DMS53 treated with DMSO at 0.1 percent for 48 hours (cell line): Measurements from ENCODE around the gene ANO1.

Experiments used
- DNase-seq: peaks from one replicate; lab custom pipeline; 2025; ENCODE audit not compliant: unreplicated experiment; lab: John Stamatoyannopoulos, UW

ANO1 gene

DNA sequence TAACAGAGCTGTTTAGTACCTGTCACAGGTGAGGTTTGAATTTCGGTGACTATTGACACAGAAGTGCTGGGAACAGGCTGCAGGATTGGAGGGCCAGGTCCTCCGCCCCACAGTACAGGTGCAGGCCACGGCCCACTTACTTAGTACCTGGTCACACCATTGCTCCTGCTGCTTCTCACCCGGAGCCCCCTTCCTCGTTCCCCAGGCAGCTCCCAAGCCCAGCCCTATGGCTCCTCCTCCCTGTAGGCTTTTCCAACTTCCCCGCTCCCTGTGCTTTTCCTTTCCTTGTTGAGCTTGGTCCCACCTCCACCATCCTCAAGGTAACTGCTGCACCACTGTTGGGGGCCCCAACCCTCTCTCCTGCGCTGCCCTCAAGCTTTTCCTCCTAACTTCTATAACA is 27.9 kb upstream of the ANO1 start:
- DNase-seq = no peak

DNA sequence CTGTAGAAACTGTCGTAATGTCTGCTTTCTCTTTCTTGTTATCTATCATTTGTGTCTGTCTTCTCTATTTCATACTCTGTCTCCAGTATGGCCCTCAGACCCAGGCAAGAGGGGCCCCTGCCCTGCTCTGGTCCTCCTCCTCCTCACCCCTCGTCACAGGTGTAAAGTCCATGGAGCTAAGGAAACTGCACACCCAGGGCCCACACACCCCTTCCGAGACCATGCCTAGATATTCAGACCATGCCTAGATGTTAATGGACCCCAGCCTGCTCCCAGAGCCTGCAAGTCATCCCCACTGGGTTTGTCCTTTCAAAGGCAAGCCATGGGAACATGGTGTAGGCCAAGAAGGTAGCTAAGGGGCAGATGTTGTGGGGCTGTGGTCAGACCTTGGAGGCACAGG is 24.1 kb upstream of the ANO1 start:
- no peak for DNase-seq

DNA sequence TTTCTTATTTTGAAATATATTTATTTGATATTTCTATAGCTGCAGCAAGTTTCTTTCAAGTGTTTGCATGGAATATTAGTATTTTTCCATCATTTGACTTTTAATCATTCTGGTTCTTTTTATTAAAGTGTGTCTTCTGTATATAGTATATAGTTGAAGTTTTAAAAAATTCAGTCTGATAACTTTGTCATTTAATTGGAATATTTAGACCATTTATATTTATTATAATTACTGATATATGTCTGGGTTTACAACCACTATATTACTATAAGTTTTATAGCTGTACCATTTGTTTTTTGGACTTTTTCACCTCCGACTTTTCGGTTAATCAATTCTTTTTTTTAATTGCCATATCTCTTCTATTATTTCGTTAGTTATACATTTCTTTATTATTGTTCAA is 22.7 kb upstream of the ANO1 start:
- DNase-seq = no peak

DNA sequence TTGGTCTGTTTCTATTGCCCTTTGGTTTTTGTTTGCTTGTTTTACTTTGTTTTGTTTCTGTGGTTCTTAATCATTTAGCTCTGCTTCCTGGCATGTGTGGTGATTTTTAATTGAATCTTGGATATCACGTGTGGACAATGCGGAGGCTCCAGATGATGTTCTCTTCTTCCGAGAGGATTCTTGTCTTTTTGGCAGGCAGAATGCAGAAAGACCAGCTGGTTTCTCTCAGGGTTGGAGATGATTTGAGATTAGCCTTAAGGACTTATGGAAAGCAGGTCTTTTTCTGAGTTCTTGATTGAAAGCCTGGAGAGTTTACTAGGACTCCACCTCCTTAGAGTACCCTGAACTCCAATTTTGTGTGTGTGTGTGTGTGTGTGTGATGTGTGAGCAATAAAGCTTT is 21.0 kb upstream of the ANO1 start:
- DNase-seq = no peak

DNA sequence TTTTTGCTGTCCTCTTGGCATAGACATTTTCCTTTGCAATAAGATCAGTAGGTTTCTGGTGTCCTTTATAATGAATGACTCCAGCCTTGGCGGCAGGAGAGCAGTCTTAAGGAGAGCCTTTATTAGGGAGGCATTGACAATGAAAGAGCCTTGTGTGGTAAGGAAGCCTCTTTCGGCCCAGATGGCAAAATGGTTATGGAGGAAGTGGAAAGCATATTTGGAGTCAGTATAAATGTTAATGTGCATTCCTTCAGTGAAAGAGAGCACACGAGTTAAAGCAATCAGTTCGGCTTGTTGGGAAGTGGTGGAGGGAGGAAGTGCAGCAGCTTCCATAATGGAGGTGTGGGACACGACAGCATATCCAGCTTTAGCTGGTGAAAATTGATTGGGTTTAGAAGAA is 18.1 kb upstream of the ANO1 start:
- DNase-seq = no peak

DNA sequence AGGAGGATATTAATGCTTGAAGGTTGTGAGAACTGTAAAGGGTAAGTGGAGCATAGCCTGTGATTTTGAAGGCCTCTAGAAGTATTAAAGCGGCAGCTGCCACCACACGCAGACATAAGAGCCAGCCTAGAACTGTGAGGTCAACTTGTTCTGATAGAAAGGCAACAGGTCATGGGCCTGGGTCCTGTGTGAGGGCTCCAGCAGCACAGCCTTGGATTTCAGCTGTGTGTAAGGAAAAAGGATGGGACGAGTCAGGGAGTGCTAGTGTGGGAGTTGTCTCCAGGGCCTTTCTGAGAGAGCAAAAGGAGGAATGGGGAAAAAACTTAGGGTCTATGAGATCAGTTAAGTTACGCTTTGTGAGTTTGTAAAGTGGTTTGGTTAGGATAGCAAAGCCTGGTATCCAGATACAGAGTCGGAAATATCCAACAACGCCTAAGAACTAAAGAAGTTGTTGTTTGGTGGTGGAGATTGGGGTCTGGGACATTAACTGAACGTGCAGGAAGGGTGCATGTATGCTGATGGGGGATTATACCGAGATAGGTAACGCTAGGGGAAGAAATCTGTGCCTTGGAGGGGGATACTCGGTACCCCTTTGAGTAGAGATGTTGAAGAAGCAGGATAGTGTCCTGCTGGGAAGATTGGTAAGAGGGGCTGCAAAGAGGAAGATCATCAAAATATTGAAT is 17.4 kb upstream of the ANO1 start:
- no peak for DNase-seq

DNA sequence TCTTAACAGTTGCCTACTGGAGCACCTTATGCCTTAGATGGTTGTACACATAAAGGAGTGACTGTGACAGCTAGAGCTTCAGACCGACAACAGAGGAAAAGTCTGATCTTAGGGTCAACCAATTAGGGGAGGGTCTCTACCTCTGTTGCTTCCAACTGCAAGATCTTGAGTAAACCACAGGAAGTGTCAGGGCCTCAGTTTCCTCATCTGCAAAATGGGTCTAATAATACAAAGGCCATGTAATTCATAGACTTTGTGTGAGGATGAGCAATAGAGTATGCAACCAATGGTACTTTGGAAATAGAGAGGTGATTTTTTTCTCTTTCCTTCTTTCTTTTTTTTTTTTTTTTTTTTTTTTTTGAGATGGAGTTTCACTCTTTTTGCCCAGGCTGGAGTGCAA is 16.4 kb upstream of the ANO1 start:
- DNase-seq = no peak

DNA sequence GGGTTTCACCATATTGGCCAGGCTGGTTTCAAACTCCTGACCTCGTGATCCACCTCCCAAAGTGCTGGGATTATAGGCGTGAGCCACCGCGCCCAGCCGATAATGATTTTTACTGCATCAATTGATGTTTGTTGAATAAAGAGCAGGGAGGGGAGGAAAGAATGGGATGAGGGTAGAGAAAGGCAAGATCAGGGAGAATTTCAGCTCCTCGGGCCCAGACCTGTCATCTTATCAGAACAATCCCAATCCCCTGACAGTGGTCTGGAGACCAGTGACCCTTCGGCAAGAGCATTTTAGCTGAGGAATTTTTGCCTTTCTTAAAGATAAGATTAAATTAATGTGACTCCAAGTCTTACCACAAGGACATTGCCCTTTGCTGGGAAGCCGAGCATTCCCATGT is 15.0 kb upstream of the ANO1 start:
- DNase-seq = no peak

DNA sequence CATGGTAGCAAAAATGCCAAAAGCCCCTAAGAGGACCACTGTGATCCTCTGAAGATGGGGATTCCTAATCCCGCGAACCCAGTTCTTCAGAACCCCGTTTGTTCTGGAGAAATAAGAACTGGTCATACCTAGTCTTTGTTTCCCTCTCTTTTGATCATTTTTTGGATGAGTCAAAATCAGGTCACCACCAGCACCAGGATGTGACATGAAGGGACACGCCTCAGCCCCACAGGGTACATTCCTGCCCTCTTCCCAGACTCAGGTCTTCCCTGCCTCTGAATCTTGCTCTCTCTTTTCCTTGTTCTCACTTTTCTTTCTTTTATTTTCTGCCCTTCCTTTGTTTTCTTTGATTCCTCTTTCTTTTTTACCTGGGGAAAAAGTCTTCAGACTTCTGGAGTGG is 14.6 kb upstream of the ANO1 start:
- no peak for DNase-seq

DNA sequence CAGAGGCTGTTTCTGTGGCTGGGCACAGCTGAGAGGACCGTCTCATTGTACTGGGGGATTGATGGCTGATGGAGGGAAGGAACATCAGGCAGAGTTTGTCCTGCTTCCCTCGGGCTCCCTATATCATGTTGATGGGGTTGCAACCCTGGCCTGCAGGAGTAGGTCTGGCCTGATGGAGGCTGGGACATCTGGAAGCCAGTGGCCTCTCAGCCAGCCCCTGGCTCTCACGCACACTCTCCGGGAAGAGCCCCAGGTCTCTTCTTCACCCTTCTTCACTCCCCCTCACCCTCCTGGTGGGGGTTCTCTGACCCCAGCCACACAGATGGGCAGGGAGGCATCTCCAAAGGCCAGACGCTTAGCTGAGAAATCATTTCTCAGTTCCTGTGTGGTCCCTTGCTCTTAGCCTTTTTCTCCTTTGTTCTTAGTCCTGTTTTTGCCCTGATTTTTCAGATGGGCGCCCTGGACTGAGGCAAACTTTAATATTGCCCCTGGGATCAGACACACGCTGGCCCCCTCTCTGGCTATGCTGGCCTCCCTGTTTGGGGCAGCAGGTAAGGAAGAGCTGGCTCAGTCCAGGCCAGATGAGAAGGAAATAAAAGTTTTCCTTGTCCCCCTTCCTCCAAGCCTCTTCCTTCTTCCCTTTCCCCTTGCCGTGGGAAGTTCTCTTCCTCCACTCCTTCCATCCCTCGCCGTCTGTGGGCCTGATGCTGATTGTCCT is 13.9 kb upstream of the ANO1 start:
- no peak for DNase-seq

DNA sequence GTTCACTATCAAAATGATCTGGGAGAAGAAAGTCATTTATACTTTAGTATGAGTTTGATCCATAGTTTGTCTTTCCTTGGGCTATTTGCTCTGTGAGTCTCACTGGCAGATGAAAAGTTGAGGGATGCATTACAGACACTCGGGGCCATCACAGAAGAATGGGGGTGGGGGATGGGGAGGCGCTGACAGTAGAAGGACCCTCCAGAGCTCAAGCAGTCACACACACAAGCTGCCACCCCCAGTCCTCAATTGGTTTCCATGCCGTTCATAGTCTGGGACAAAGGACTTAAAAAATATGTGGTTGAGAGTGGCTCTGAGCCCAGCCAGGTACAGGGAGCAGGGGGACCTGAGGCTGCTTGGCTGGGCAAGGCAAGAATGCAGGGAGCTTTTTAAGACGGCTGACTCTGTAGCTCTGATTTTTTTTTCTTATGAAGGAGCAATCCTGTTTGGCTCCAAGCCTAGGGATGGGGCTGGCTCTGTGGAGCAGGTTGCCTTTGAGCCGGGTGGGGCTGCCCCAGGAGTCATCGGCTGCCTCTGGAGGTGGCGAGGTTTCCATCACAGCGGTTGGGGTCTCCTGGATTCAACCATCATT is 13.3 kb upstream of the ANO1 start:
- DNase-seq = no peak

DNA sequence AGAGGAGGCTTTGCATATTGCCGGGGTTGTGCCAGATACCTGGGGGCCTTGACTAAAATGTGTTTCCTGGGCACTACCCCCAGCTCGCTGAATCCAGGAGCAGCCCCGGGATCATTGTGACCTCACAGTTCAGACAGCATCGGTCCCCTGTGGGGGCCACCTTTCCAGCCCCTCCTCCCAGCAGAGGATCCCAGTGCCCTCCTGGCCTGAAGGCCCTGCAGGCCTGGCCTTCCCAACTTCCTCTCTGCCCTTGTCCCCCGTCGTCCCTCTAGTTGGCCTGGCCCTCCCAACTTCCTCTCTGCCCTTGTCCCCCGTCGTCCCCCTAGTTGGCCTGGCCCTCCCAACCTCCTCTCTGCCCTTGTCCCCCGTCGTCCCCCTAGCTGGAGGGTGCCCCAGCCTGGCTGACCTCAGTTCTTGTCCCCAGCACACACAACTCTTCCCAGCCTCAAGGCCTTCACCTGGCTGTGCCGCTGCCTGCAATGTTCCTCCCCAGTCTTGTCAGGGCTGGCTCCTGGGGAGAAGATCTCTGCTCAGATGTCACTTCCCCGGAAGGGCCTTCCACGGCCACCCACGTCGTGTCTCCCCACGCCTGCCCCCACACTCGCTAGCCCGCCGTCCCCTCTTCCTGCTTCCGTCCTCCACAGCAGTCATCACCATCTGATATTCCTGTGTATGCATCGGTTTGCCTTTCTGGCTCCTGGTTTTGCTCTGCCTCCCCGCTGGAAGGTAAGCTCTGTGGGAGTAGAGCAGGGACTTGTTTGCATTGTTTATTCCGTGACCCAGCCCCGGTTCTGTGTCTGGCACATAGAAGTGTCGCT is 12.6 kb upstream of the ANO1 start:
- no peak for DNase-seq

DNA sequence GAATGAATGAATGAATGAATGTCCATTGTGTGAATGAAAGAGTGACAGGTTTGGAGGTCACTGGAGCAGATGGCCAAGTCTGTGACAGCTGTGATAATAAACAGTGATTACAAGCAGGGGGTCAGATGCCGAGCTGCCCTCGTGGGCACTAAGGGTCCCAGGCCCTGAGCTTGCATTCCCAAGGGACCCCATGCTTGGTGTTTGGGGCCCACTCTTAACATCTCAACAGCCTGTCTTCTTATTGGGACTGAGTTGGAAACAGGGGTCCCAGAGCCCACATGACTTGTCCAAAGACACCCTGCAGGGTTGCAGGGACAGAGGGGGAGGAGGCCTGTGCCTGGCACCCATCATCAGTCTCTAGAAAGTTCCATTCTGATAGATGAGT is 12.0 kb upstream of the ANO1 start:
- no peak for DNase-seq

DNA sequence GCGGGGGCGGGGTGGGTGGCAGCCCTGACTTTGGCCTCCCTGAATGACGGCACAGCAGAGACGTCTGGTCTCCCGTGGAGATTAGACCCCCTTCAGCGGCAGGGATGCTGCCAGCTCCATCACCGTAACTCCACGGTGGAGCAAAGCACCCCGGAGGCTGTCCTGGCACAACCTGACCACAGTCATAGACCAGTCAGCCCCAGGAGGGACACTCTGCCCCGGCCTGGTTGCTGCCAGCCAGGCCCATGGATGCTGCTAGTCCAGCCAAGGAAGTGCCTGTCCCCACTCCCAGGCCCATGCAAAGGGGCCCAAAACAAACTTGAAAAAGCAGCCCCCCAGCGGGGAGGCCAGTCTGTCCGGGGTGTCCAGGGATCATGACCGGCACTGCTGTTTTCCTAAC is 11.5 kb upstream of the ANO1 start:
- DNase-seq = no peak

DNA sequence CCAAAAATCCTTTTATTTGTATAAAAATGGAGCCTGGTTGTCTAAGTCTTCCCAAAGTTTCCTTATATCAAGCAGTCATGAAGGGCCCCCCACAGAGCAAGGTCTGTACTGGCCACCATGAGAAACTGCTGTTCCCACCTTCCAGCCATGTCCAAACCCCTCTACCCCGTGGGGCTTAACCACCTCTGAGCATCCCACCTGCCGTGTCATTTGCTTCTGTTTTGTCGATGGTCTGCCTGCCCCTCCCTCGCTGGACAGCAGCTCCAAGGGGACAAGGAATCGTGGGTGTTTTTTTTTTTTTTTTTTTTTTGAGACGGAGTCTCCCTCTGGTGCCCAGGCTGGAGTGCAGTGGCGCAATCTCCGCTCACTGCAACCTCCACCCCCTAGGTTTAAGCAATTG is 11.1 kb upstream of the ANO1 start:
- no peak for DNase-seq

DNA sequence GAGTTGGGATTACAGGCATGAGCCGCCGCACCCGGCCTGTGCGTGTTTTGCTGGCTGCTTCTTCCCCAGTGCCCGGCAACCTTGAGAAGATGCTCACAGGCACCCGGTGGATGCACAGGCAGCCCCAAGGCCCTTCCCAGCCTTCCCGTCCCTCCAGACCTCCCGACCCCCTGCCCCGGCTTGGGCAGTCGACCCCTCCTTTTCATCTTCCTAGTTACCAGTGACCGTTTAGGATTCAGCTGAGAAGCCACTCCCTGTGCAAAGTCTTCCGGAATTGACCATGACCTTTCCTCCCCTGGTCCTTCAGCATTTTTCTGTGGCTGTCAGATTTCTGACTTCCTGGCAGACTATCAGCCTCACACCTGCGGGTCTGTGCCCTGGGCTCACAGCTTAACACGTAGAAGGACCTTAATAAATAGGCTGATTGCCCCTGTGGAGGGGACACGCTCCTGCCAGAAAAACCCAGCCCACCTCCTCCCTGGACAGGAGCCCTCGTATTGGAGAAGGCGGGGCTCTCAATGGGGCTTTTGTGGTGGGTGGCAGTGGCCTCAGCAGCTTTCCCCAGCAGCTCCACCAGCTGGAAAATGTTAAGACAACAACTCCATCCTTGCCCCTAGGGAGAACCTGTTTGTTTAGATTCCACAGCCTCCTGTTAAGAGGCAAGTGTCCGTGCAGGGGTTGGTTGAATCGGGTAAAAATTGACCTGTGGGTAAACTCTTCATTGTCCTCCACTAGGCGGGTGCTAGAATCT is 10.4 kb upstream of the ANO1 start:
- no peak for DNase-seq

DNA sequence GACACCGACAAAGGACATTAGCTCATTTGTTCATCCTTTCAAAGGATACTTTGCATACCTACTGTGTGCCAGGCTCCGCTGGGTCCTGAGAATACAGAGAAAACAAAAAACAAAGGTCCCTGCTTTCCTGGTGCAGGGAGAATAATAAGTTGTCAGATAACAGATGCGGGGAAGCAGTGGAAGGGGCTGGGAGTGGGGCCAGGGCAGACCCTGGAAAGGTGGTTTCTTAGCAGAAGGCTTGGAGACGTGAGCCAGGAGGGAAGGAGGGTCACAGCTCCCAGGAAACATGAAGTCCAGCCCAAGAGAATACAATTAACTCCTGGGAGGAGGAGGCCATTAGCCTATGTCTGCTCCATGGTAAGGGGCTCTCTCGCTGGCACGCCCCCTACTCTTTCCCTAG is 9.8 kb upstream of the ANO1 start:
- DNase-seq = no peak

DNA sequence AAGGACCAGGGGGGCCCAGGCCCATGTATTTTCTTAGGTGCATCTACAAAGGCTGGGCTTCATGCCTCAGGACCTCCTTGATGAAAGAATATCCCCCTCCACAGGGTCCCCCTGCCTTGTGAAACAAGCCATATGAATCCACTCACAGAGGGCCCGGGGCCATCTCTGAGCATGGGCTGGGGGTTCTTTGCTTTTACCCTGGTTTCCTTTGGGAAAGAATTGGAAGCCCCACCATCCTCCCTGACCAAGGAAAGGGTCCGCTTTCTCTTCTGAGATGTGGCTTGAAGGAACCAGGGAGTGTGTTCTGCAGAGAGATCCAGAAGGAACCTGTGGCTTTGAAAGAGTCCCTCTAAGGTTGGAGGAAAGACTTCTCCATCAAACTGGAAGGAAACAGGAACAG is 9.2 kb upstream of the ANO1 start:
- no peak for DNase-seq

DNA sequence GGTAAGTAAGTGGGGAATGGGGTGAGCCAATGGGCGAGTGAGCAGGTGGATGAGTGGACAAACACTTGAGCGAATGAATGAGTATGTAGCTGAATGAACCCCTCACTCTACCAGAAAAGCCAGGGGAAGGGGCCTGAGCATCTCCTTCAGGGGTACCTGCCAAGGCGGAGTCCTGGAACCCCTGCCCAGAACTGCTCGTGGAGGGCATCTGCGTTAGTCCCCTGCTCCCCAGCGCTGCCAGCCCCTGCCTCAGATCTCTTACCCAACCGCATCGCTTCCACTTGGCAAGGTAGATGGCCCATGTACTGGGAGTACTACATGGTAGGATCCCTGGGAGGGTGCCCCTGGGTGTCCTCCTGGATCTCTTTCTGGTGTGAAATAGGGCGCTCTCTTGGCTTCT is 7.4 kb upstream of the ANO1 start:
- no peak for DNase-seq

DNA sequence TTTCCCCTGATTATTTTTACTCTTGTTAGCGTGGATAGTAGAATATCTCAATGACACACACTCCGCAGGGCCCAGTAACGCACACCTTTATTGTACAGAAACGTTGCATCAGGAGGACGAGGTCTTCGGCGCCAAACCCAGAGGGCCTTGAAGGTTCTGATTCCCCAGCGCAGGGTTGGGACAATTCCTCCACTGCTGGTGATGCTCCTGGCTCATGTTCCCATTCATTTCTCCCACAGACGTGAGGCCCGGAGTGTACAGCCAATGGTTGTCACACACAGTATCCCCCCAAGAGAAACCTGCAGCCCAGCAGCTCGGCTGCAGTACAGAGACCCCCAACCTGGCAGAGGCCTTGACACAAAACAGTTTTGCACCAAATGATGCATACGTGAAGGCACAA is 6.1 kb upstream of the ANO1 start:
- no peak for DNase-seq

DNA sequence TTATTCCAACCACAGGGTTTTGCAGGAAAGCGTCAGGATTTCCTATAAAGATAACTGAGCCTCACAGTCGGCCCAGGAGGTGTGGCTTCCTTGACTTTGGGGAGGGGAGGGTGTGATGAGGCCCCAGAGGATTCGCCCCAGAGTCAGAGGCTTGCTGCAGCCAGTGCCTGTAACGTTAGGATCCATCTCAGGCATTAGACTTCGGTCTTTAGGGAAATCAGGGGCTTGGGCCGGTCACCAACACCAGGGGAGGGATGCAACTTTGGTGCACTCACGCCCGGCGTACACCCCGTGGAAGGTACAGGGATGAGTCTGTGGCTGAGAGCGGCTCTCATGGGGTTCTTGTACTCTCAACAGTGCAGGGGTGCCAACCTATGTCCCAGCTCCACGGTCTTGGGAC is 5.7 kb upstream of the ANO1 start:
- no peak for DNase-seq
